HEK293 (cell line): ENCODE measurements around the gene TSC22D2.

Source experiments
- GLIS1 ChIP-seq: fragments of 450-650 bp; formaldehyde crosslinking; IDR thresholded peaks from 2 replicates; pipeline ENCODE4 v1.5.1; 2016; ENCODE audit warnings: missing biosample characterization, missing genetic modification characterization
- HOXD13 ChIP-seq: sonication (generic); formaldehyde crosslinking; IDR thresholded peaks from 2 replicates; pipeline ENCODE4 v1.8.0; 2022; ENCODE audit warnings: missing genetic modification reagents, borderline replicate concordance
- MYNN ChIP-seq: fragments of 450-650 bp; formaldehyde crosslinking; IDR thresholded peaks from 2 replicates; pipeline ENCODE4 v1.5.1; 2016; ENCODE audit warnings: missing biosample characterization, missing genetic modification characterization, borderline replicate concordance
- OSR2 ChIP-seq: fragments of 450-650 bp; formaldehyde crosslinking; IDR thresholded peaks from 2 replicates; pipeline ENCODE4 v1.5.1; 2016; ENCODE audit warnings: missing biosample characterization, missing genetic modification characterization
- PRDM1 ChIP-seq: fragments of 450-650 bp; formaldehyde crosslinking; IDR thresholded peaks from 2 replicates; pipeline ENCODE4; 2016; ENCODE audit warnings: missing biosample characterization, missing genetic modification characterization
- PRDM4 ChIP-seq: fragments of 450-650 bp; formaldehyde crosslinking; IDR thresholded peaks from 2 replicates; pipeline ENCODE4 v1.5.1; 2017; ENCODE audit warnings: missing biosample characterization, missing genetic modification characterization
- REST ChIP-seq: fragments of 450-650 bp; formaldehyde crosslinking; IDR thresholded peaks from 2 replicates; pipeline ENCODE4 v1.5.1; 2016; ENCODE audit warnings: missing biosample characterization, missing genetic modification characterization
- SP2 ChIP-seq: fragments of 450-650 bp; formaldehyde crosslinking; IDR thresholded peaks from 2 replicates; pipeline ENCODE4 v1.5.1; 2016; ENCODE audit warnings: missing biosample characterization, missing genetic modification characterization
- SP3 ChIP-seq: fragments of 450-650 bp; formaldehyde crosslinking; IDR thresholded peaks from 2 replicates; pipeline ENCODE4 v1.5.1; 2016; ENCODE audit warnings: missing biosample characterization, missing genetic modification characterization
- ZBTB17 ChIP-seq: fragments of 450-650 bp; formaldehyde crosslinking; IDR thresholded peaks from 2 replicates; pipeline ENCODE4 v1.5.1; 2016; ENCODE audit warnings: missing biosample characterization, missing genetic modification characterization
- ZBTB8A ChIP-seq: fragments of 450-650 bp; formaldehyde crosslinking; IDR thresholded peaks from 2 replicates; pipeline ENCODE4 v1.5.1; 2016; ENCODE audit warnings: missing biosample characterization, missing genetic modification characterization
- ZEB2 ChIP-seq: fragments of 450-650 bp; formaldehyde crosslinking; IDR thresholded peaks from 2 replicates; pipeline ENCODE4 v1.5.1; 2016; ENCODE audit warnings: missing biosample characterization, missing genetic modification characterization
- ZNF140 ChIP-seq: fragments of 450-650 bp; formaldehyde crosslinking; IDR thresholded peaks from 2 replicates; pipeline ENCODE4 v1.5.1; 2016; ENCODE audit warnings: missing biosample characterization, missing genetic modification characterization
- ZNF169 ChIP-seq: fragments of 450-650 bp; formaldehyde crosslinking; IDR thresholded peaks from 2 replicates; pipeline ENCODE4 v1.5.1; 2016; ENCODE audit warnings: missing biosample characterization, missing genetic modification characterization
- ZNF292 ChIP-seq: fragments of 450-650 bp; formaldehyde crosslinking; IDR thresholded peaks from 2 replicates; pipeline ENCODE4 v1.5.1; 2016; ENCODE audit warnings: low read depth, missing biosample characterization, missing genetic modification characterization, borderline replicate concordance
- ZNF335 ChIP-seq: fragments of 450-650 bp; formaldehyde crosslinking; conservative IDR thresholded peaks from 2 replicates; pipeline ENCODE4 v1.5.1; 2016; ENCODE audit warnings: missing biosample characterization, missing genetic modification characterization
- ZNF433 ChIP-seq: fragments of 450-650 bp; formaldehyde crosslinking; IDR thresholded peaks from 2 replicates; pipeline ENCODE4 v1.5.1; 2016; ENCODE audit warnings: missing biosample characterization, missing genetic modification characterization, low read depth
- ZNF529 ChIP-seq: fragments of 450-650 bp; formaldehyde crosslinking; IDR thresholded peaks from 2 replicates; pipeline ENCODE4 v1.5.1; 2017; ENCODE audit warnings: missing genetic modification characterization, missing biosample characterization; ENCODE audit not compliant: insufficient replicate concordance
- ZNF548 ChIP-seq: fragments of 450-650 bp; formaldehyde crosslinking; IDR thresholded peaks from 2 replicates; pipeline ENCODE4 v1.5.1; 2016; ENCODE audit warnings: missing biosample characterization, missing genetic modification characterization
- ZNF555 ChIP-seq: fragments of 450-650 bp; formaldehyde crosslinking; conservative IDR thresholded peaks from 2 replicates; pipeline ENCODE4 v1.5.1; 2017; ENCODE audit warnings: missing biosample characterization, mild to moderate bottlenecking, missing genetic modification characterization, inconsistent platforms
- ZNF561 ChIP-seq: fragments of 450-650 bp; IDR thresholded peaks from 2 replicates; pipeline ENCODE4 v1.5.1; 2018; ENCODE audit warnings: missing biosample characterization, missing genetic modification characterization, borderline replicate concordance
- ZNF596 ChIP-seq: fragments of 450-650 bp; IDR thresholded peaks from 2 replicates; pipeline ENCODE4 v1.5.0; 2018; ENCODE audit warnings: missing biosample characterization, mild to moderate bottlenecking, missing genetic modification characterization, moderate library complexity
- ZNF621 ChIP-seq: fragments of 450-650 bp; formaldehyde crosslinking; IDR thresholded peaks from 2 replicates; pipeline ENCODE4 v1.5.1; 2017; ENCODE audit warnings: missing biosample characterization, missing genetic modification characterization
- ZNF629 ChIP-seq: fragments of 450-650 bp; formaldehyde crosslinking; IDR thresholded peaks from 2 replicates; pipeline ENCODE4 v1.5.1; 2017; ENCODE audit warnings: missing biosample characterization, missing genetic modification characterization
- ZNF660 ChIP-seq: fragments of 450-650 bp; IDR thresholded peaks from 2 replicates; pipeline ENCODE4 v1.5.1; 2018; ENCODE audit warnings: missing biosample characterization, mild to moderate bottlenecking, missing genetic modification characterization
- ZNF76 ChIP-seq: fragments of 450-650 bp; formaldehyde crosslinking; IDR thresholded peaks from 2 replicates; pipeline ENCODE4; 2016; ENCODE audit warnings: low read depth, missing biosample characterization, missing genetic modification characterization, borderline replicate concordance
- ZNF777 ChIP-seq: fragments of 450-650 bp; formaldehyde crosslinking; IDR thresholded peaks from 2 replicates; pipeline ENCODE4 v1.5.1; 2017; ENCODE audit warnings: missing biosample characterization, missing genetic modification characterization, borderline replicate concordance
- ZNF837 ChIP-seq: fragments of 450-650 bp; formaldehyde crosslinking; IDR thresholded peaks from 2 replicates; pipeline ENCODE4 v1.5.1; 2016; ENCODE audit warnings: missing biosample characterization, missing genetic modification characterization
- TF ChIP-seq, protein P1 (sequence below): fragments of 450-650 bp; formaldehyde crosslinking; IDR thresholded peaks from 2 replicates; pipeline ENCODE4 v1.5.1; 2016; ENCODE audit warnings: missing biosample characterization, missing genetic modification characterization, low read depth
- TF ChIP-seq, protein P2 (sequence below): fragments of 450-650 bp; formaldehyde crosslinking; optimal IDR thresholded peaks from 2 replicates; pipeline ENCODE3; 2016; ENCODE audit warnings: missing biosample characterization, mild to moderate bottlenecking, missing genetic modification characterization
- TF ChIP-seq, protein P3 (sequence below): fragments of 450-650 bp; formaldehyde crosslinking; IDR thresholded peaks from 2 replicates; pipeline ENCODE4 v1.5.1; 2016; ENCODE audit warnings: missing biosample characterization, missing genetic modification characterization

Gene TSC22D2

GRCh38 chr3:150370122-150370602 lies 37.9 kb upstream of the TSC22D2 start (continued):
- no peak for TF ChIP-seq PRDM4 (tag by site-specific recombination)
- TF ChIP-seq ZNF140 (tag by site-specific recombination) = no peak
- no peak for TF ChIP-seq ZNF596
- TF ChIP-seq ZNF777 (tag by site-specific recombination) = no peak
- TF ChIP-seq PRDM1 = peak; percentile 60
- 0 out of 2 replicates have a peak, but pooled peaks have one; percentile 44 for TF ChIP-seq ZBTB17 (tag by site-specific recombination)
- peak; percentile 35; the same call in 1 of the 2 replicates for TF ChIP-seq SP3 (tag by site-specific recombination)
- TF ChIP-seq HOXD13 (CRISPR knock-in tag) = no peak
- peak; percentile 21; the same call in 1 of the 2 replicates for TF ChIP-seq SP2 (tag by site-specific recombination)
- peak; percentile 70 for TF ChIP-seq ZBTB8A
- TF ChIP-seq ZNF561 (tag by site-specific recombination) = no peak
- TF ChIP-seq ZNF555 (tag by site-specific recombination) = no peak
- TF ChIP-seq ZNF629 (tag by site-specific recombination) = peak; percentile 49; the same call in 1 of the 2 replicates
- TF ChIP-seq ZNF621 = no peak
- no peak for TF ChIP-seq ZNF660 (tag by site-specific recombination)
- TF ChIP-seq, protein P1, sequence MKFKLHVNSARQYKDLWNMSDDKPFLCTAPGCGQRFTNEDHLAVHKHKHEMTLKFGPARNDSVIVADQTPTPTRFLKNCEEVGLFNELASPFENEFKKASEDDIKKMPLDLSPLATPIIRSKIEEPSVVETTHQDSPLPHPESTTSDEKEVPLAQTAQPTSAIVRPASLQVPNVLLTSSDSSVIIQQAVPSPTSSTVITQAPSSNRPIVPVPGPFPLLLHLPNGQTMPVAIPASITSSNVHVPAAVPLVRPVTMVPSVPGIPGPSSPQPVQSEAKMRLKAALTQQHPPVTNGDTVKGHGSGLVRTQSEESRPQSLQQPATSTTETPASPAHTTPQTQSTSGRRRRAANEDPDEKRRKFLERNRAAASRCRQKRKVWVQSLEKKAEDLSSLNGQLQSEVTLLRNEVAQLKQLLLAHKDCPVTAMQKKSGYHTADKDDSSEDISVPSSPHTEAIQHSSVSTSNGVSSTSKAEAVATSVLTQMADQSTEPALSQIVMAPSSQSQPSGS (tag by site-specific recombination) = no peak
- no peak for TF ChIP-seq ZNF169 (tag by site-specific recombination)
- no peak for TF ChIP-seq ZNF837 (tag by site-specific recombination)
- TF ChIP-seq, protein P2, sequence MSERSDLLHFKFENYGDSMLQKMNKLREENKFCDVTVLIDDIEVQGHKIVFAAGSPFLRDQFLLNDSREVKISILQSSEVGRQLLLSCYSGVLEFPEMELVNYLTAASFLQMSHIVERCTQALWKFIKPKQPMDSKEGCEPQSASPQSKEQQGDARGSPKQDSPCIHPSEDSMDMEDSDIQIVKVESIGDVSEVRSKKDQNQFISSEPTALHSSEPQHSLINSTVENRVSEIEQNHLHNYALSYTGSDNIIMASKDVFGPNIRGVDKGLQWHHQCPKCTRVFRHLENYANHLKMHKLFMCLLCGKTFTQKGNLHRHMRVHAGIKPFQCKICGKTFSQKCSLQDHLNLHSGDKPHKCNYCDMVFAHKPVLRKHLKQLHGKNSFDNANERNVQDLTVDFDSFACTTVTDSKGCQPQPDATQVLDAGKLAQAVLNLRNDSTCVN (tag by site-specific recombination) = no peak
- no peak for TF ChIP-seq ZNF433 (tag by site-specific recombination)
- TF ChIP-seq ZNF76 (tag by site-specific recombination) = no peak
- no peak for TF ChIP-seq OSR2 (tag by site-specific recombination)
- 0 out of 2 replicates have a peak, but pooled peaks have one; percentile 11 for TF ChIP-seq GLIS1 (tag by site-specific recombination)
- TF ChIP-seq REST = no peak
- TF ChIP-seq ZNF292 (tag by site-specific recombination) = no peak
- TF ChIP-seq ZEB2 (tag by site-specific recombination) = no peak
- TF ChIP-seq ZNF548 (tag by site-specific recombination) = no peak
- TF ChIP-seq ZNF529 (tag by site-specific recombination) = no peak
- TF ChIP-seq ZNF335 = peak; percentile 81
- TF ChIP-seq, protein P3, sequence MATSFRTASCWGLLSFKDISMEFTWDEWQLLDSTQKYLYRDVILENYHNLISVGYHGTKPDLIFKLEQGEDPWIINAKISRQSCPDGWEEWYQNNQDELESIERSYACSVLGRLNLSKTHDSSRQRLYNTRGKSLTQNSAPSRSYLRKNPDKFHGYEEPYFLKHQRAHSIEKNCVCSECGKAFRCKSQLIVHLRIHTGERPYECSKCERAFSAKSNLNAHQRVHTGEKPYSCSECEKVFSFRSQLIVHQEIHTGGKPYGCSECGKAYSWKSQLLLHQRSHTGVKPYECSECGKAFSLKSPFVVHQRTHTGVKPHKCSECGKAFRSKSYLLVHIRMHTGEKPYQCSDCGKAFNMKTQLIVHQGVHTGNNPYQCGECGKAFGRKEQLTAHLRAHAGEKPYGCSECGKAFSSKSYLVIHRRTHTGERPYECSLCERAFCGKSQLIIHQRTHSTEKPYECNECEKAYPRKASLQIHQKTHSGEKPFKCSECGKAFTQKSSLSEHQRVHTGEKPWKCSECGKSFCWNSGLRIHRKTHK (tag by site-specific recombination) = no peak
- TF ChIP-seq MYNN (tag by site-specific recombination) = no peak
